GM21619 (cell line): Measurements from ENCODE around the gene GALR3.
A peak's percentile ranks its signal among the peaks of the same experiment; 100 is the strongest.
"Not testable (repeated sequence)": the region's sequence is repeated elsewhere in the genome, so short reads cannot be mapped to it uniquely, and the experiment has no call there.

Experiments used
- ATAC-seq: cut with Tn5 transposase; IDR thresholded peaks from one replicate; pipeline ENCODE4 v1.9.1; 2021; ENCODE audit not compliant: unreplicated experiment

Gene GALR3, protein sequence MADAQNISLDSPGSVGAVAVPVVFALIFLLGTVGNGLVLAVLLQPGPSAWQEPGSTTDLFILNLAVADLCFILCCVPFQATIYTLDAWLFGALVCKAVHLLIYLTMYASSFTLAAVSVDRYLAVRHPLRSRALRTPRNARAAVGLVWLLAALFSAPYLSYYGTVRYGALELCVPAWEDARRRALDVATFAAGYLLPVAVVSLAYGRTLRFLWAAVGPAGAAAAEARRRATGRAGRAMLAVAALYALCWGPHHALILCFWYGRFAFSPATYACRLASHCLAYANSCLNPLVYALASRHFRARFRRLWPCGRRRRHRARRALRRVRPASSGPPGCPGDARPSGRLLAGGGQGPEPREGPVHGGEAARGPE

DNA sequence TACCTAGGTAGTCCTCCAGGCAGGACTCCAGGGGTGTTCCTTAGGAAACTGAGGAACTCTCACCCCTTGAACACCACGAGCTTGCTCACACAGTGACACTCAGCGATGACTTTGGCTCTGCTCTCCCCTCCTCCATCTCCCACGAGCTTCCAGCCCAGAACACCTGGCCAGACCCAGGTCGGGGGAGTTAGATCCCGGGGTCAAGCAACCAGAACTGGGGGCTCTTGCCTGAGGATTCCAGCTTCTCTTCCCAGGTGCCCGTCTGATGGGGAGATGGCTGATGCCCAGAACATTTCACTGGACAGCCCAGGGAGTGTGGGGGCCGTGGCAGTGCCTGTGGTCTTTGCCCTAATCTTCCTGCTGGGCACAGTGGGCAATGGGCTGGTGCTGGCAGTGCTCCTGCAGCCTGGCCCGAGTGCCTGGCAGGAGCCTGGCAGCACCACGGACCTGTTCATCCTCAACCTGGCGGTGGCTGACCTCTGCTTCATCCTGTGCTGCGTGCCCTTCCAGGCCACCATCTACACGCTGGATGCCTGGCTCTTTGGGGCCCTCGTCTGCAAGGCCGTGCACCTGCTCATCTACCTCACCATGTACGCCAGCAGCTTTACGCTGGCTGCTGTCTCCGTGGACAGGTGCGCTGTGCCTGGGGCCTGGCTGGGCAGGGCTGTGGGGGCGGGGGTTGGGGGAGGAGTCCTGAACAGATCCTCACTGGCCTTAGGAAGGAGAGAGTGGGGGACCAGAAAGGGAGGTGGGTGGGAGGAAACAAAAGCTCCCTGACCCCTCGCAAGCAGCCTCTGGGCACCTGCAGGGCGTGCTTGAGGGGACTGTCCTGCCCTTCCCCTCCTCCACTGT, at the start of gene GALR3:
Gene GALR3, plus strand, starts transcription at position 249 of the 852 bp plus-strand sequence. Its CDS starts 25 bp downstream, at position 274.
- no peak for ATAC-seq

DNA sequence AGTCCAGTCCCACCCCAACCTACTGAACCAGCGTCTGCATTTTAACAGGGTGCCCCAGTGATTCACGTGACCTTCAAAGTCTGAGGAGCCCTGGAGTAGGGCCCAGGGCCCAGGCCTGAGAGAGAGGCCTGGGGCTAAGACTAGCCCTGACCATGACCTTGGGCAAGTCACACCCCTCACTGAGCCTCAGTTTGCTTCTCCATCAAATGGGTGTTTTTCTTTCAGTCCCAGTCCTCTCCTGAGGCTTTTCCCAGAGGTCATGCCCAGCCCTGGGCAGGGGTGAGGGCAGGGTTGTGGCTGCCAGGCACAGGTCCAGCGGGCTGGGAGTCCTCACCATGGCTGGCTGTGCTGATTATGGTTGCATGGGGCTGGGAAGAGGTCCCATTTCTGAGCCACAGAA, 48.5 kb upstream of the GALR3 start:
- ATAC-seq, result no peak

DNA sequence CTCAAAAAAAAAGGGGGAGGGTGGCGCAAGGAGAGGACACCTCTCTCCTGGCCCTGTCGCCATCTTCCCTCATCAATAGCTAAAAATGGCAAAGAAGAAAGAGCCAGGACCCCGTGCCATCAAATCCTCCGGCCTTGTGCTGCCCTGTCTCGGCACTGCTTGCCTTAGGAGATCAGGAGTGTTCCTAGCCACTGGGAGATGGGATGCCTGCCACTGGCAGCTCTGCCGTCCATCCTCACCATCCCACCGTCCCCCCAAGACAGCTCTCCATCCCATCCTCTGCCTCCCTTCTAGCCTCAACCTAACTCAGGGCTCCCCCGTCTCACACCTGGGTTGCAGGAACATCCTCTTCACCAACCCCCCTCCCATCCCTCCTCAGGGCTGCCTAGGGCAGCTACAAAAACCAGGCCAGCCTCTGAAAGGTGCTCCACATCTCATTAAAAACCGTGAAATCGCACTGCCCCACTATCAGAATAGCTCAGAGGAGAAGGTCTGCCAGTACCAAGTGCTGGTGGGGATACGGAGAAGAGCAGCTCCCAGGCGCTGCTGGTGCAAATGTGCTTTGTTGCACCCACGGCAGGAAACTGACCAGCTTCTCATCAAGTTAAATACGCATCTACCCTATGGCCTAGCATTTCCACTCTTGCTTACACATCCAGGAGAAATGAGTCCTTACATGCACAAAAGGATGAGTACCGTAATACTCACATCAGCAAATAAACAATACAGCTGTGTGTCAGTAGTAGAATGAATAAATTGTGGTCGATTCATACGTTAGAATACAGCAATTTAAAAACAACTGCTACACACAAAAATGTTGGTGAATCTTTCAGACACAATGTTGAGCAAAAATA, 47.2 kb upstream of the GALR3 start:
- no peak for ATAC-seq

DNA sequence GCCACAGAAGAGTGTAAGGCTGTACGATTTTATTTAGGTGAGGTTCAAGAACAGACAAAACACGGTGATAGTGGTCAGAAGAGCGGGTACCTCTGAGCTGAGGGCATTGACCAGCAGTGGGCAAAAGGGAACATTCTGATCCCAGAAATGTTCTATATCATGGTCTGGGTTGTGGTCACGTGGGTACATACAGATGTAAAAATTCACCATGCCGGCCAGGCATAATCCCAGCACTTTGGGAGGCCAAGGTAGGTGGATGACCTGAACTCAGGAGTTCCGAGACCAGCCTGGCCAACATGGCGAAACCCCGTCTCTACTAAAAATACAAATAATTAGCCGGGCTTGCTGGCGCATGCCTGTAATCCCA, 46.6 kb upstream of the GALR3 start:
- ATAC-seq, result no peak

DNA sequence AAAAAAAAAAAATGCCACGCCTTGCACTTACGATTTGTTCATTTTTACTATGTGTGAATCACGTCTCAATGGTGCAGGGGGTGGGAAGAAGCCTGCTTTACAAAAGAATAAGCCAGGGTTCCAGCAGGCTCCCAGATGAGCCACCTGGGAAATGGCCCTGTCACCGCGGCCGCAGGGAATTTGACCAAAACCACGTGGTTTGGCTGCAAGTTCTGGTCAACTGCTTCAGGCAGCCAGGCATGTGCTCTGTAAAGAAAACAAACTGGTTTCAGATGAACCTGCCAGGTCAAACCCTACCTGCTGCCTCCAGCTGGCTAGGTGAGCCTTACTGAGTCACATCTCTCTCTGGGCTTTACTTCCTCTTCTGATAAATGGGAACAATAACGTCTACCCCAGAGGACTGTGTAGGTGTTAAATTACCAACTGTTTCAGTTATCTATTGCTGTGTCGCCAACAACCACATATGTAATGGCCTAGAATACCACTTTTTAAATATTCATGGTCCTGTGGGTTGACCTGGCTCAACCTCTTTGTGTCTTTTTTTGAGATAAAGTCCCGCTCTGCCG, 46.0 kb upstream of the GALR3 start:
- peak; percentile 61 for ATAC-seq

DNA sequence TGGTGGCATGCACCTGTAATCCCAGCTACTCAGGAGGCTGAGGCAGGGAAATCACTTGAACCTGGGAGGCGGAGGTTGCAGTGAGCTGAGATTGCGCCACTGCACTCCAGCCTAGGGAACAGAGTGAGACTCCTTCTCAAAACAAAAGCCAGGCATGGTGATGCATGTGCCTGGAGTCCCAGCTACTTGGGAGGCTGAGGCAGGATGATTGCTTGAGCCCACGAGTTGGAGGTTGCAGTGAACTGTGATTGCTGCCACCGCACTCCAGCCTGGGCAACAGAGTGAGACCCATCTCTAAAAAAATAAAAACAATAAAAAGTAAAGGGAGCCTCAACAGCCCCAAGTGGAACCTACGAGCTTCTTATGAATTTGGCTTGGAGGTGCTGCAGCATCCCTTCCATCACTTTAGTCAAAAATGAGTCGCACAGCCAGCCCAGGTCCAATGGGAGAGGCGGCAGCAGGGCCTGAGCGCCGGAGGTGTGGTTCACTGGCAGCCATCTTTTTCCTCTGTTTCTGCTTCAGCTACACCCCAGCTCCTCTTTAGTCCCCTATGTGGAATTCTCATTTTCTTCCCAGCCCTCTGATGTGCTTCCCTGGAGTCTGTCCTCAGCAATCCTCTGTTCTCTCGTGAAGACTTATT, 44.7 kb upstream of the GALR3 start:
- ATAC-seq, result no peak

DNA sequence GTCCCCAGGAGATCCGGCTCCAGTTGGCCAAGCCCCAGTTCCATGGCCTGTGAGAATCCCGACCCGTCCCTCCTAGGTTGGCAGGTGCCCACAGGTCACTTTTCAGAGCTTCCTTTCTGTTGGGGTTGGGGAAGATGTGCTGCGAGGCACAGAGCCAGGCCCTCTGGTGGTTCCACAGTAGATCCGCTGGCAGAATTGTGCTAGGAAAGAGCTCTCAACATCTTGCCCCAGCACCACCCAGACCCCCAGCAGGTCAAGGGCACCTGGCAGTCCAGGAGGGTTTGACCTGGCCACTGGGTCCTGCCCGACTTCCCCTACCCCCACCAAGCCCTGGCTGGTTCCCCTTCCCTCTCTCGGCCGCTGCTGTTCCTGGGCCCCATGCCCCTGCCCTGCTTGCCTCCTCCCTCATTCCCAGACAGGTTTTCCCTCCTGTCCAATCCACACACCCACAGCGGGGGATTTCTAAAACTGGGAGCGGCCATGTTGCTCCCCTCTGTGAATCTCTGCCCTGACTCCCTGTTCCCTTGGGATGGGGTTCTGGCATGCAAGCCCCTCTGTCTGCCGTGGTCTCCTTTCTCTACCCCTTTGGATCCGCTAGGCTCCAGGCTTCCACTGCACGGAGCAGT, 41.6 kb upstream of the GALR3 start:
- no peak for ATAC-seq

DNA sequence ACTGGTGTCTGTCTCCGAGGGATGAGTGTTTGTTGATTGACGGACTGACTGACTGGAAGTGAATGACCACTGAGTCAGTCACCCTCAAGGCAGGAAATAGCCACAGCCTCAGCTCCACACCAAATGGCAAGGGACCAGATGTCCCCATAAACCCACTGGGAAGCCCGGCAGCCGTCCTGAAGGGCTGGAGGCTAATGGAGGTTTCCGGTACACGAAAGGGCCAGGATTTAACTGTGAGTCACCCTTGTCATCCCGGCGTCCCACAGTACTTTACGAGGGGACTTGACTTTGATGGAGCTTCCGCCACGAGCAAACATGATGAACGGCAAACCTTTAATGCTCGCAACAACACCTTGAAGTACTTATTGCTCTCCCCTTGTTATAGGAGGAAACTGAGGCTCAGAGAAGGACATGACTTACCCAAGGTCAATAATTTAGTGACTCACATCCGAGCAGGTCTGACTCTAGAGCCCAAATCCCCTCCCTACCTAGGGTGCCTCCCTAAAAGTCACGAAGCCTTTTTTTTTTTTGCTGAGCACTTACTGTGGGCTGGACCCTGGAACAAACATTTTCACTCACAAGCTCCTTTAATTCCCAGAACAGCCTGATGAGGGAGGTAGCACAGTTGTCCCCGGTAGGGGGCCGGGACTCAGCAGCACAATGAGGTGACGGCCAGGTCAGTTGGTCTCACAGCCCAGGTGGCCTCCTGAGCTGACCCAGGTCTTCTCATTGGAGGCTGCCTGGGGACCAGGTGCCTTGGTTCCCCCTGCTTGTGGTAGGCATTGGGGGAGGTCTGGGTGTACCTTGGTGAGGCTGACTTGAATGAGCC, 40.6 kb upstream of the GALR3 start:
- no peak for ATAC-seq

DNA sequence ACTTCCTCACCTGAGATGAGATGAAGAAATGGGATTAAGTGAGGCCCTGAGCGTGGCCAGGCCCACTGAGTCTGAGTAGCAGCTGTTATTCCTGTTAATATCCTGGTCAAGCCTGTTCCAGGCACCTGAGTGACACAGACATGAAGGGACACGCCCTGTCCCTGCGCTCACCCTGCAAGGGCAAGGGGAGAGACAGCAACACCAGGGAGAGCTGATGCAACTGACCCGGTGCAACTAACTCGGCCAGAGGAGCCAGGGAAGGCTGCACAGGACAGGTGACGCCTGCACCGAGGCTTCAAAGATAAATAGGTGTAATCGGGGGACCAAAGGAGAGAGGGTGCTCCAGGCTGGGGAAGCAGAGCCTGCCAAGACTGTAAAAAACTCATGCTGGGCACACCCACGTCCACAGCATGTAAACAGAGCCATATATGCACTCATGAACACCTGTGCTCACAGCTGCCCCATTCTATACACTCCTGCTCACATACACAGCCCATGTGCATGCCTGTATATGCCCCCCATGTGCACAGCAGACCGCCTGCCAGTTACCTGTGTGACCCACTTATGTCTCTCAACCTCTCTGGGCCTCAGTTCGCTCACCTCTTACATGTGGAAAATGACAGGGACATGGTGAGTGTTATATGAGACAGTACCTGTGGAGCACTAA, 38.2 kb upstream of the GALR3 start:
- ATAC-seq, result no peak

DNA sequence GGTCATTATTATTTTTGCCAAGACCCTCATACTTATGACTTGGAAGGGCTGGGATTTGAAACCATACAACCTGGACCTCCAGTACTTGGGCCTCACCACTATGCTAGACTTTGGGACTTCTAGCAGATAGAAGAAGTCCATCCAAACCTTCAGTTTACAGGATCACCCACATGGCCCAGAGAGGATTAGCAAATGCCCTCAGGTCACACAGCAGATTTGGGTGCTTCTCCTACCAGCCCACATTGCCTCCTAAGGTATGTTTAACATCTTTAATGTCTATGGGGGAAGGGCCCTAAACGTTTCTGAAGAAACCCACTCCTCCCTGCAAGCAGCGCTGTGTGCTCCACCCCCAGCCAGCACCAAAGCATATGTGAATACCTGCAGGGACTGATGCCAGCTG, 32.9 kb upstream of the GALR3 start:
- no peak for ATAC-seq

DNA sequence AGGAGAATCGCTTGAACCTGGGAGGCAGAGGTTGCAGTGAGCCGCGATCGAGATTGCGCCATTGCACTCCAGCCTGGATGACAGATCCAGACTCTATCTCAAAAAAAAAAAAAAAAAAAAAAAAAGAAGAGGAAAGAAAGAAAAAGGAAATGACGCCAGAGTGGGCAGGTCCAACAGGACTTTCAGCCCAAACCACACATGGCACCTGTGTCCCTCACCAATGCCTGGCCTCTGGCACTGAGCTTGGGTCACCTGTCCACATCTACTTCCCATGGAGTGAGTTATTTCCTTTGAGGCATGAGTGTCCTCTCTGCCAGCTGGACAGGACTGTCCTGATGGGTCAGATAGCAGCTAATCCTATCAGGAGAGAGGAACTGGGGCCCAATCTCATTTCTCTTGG, 30.7 kb upstream of the GALR3 start:
- ATAC-seq, result no peak

DNA sequence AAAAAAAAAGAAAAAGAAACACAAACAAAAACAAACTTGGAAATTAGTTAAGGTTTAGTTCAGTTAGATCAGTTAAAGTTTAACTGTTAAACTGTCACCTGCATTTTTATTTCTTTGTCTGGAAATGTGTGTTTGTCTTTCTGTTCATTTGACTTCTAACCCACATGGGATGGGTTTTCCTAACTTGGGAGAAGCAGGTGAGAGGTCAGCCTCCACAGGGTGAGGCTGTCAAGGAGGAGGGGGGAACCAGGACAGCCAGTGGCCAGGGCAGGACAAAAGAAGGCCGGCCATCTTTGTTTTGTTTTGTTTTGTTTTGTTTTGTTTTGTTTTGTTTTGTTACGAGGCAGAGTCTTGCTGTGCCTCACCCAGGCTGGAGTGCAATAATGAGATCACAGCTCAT, 28.8 kb upstream of the GALR3 start:
- no peak for ATAC-seq

DNA sequence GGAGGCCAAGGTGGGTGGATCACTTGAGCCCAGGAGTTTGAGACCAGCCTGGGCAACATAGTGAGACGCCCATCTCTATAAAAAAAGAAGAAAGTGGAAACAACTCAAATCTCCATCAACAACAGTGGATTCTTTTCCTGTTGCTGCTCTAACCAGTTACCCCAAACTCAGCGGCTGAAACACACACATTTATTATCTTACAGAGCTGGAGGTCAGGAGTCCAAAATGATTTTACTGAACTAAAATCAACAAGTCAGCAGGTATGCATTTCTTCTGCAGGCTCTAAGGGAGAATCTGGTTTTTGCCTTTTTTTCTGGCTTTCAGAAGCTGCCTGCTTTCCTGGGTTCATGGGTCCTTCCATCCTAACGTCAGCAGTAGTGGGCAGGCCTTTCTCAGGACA, 27.1 kb upstream of the GALR3 start:
- ATAC-seq, result no peak

DNA sequence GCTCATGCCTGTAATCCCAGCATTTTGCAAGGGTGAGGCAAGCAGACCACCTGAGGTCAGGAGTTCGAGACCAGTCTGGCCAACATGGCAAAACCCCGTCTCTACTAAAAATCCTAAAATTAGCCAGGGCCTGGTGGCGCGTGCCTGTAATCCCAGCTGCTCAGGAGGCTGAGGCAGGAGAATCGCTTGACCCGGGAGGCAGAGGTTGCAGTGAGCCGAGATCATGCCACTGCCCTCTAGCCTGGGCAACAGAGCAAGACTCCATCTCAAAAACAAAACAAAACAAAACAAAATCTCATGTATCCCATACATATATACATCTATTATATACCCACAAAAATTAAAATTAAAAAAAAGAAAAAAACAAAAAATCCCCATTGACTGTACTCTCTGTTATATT, 25.9 kb upstream of the GALR3 start:
- ATAC-seq, result not testable (repeated sequence)

DNA sequence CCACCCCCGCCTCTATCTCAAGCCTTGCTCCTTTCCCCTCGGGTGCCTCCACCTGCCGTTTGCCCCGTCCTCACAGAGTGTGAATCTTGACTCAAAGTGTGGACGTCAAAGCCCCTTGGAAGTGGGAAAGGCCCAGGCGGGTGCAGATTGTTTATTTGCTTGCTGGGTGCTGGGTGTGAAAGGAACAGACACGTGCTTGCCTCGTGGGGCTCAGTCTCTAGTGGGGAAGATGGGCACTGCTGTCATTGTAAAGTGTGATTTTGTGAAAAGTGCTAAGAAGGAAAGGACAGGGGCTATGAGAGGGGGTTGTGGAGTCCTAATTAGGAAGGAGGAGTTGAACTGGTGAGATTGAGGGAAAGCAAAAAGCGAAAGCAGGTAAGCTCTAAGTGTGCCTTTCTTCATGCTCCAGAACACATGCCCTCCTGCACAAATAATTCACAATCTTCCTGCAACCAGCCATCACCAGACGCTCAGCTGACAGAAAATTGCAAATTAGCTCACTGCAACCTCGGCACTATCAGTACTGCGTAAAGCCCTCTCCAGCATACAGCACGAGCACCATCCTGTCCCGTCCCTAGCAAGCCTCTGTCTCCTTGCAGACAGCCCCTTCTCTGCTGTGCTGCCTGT, 25.2 kb upstream of the GALR3 start:
- no peak for ATAC-seq

DNA sequence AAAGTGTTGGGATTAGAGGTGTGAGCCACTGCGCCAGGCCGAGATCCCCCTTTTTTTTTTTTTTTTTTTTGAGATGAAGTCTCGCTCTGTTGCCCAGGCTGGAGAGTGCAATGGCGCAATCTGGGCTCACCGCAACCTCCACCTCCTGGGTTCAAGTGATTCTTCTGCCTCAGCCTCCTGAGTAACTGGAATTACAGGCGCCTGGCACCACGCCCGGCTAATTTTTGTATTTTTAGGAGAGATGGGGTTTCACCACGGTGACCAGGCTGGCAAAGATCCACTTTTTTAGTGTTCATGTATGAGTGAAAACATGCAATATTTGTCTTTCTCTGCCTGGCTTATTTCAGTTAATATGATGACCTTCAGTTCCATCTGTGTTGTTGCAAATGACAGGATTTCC, 23.2 kb upstream of the GALR3 start:
- not testable (repeated sequence) for ATAC-seq

DNA sequence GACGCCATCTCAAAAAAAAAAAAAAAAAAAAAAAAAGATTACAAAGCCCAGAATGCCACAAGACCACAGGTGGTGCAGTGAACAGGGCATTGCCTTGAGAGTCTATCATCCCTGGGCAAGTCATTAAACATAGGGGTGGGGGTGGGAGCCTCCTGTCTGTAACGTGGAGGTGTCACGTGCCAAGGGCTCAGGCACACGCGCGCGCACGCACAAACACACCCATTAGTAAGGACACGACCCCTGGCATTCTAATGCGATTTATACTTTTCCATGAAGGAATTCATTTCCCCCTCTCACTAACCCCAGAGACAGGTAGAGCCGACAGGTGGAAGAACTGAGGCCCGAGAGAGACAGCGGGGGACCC, 21.3 kb upstream of the GALR3 start:
- ATAC-seq, result no peak
